ENCODE results near the gene TBL1X.

The TBL1X gene

GRCh38 chrX:9638871-9639270 is 174.0 kb downstream of the TBL1X start:
- DNase-seq = no peak

- DNase-seq = no peak
These were observed 177.6 kb downstream of the TBL1X start for GRCh38 chrX:9642270-9642995.

- DNase-seq = no peak
These were observed 178.9 kb downstream of the TBL1X start for GRCh38 chrX:9643807-9644206.

GRCh38 chrX:9644335-9644734 is 179.5 kb downstream of the TBL1X start:
- no peak for DNase-seq

- DNase-seq = no peak
These were observed 181.8 kb downstream of the TBL1X start for GRCh38 chrX:9646471-9647224.

GRCh38 chrX:9647431-9647830 is 182.6 kb downstream of the TBL1X start:
- DNase-seq = no peak

- no peak for DNase-seq
These were observed 185.2 kb downstream of the TBL1X start for GRCh38 chrX:9650091-9650490.

- no peak for DNase-seq
These were observed 186.9 kb downstream of the TBL1X start for GRCh38 chrX:9651737-9652136.

GRCh38 chrX:9654929-9655328 is 190.1 kb downstream of the TBL1X start:
- DNase-seq = no peak

- DNase-seq = no peak
These were observed 191.4 kb downstream of the TBL1X start for GRCh38 chrX:9656277-9656676.

- DNase-seq = no peak
These were observed 192.0 kb downstream of the TBL1X start for GRCh38 chrX:9656871-9657270.

GRCh38 chrX:9657590-9658256 is 192.9 kb downstream of the TBL1X start:
- DNase-seq = no peak

- DNase-seq = no peak
These were observed 193.6 kb downstream of the TBL1X start for GRCh38 chrX:9658409-9658808.

GRCh38 chrX:9659571-9660195 is 194.8 kb downstream of the TBL1X start:
- DNase-seq = no peak

GRCh38 chrX:9662148-9662547 is 197.3 kb downstream of the TBL1X start:
- no peak for DNase-seq

GRCh38 chrX:9663216-9663615 is 198.4 kb downstream of the TBL1X start:
- DNase-seq = no peak

- no peak for DNase-seq
These were observed 199.4 kb downstream of the TBL1X start for GRCh38 chrX:9664224-9664623.

GRCh38 chrX:9665113-9665512 is 200.3 kb downstream of the TBL1X start:
- no peak for DNase-seq

GRCh38 chrX:9668537-9668936 is 203.7 kb downstream of the TBL1X start:
- DNase-seq = no peak

GRCh38 chrX:9670136-9670814 is 205.4 kb downstream of the TBL1X start:
- no peak for DNase-seq

- DNase-seq = no peak
These were observed 207.1 kb downstream of the TBL1X start for GRCh38 chrX:9671998-9672397.

GRCh38 chrX:9676306-9676705 is 211.4 kb downstream of the TBL1X start:
- DNase-seq = no peak

GRCh38 chrX:9676738-9677097 is 211.9 kb downstream of the TBL1X start:
- no peak for DNase-seq
